Activated T-cell treated with anti-CD3 and anti-CD28 coated beads for 48 hours (primary cell): ENCODE measurements around the gene QARS1.

Experiments used
- DNase-seq: peaks from one replicate; pipeline ENCODE4 v3.0.0-alpha.2; 2020; ENCODE audit warnings: low read depth

QARS1 gene

GRCh38 chr3:49104427-49105291, at the start of gene QARS1:
TSS of gene QARS1 (minus strand) at chr3:49104757. CDS start at chr3:49104733, 24 bp downstream.
- peak; percentile 83 for DNase-seq

GRCh38 chr3:49153349-49153912, 48.9 kb upstream of the QARS1 start:
- no peak for DNase-seq

GRCh38 chr3:49151610-49152009, 47.1 kb upstream of the QARS1 start:
- DNase-seq = no peak

- DNase-seq = no peak
Measured at GRCh38 chr3:49148159-49148558, 43.6 kb upstream of the QARS1 start.

- no peak for DNase-seq
Measured at GRCh38 chr3:49140080-49140479, 35.5 kb upstream of the QARS1 start.

GRCh38 chr3:49135499-49135898, 30.9 kb upstream of the QARS1 start:
- DNase-seq = no peak

GRCh38 chr3:49134471-49135265, 30.1 kb upstream of the QARS1 start:
- no peak for DNase-seq

GRCh38 chr3:49133226-49133951, 28.8 kb upstream of the QARS1 start:
- DNase-seq = no peak

- no peak for DNase-seq
Measured at GRCh38 chr3:49132437-49133225, 28.1 kb upstream of the QARS1 start, which contains the start of gene LAMB2. TSS of gene LAMB2 (minus strand) at chr3:49133050. CDS start at chr3:49132867, 183 bp downstream.

GRCh38 chr3:49132073-49132436, 27.5 kb upstream of the QARS1 start:
- no peak for DNase-seq

- no peak for DNase-seq
Measured at GRCh38 chr3:49131576-49131975, 27.0 kb upstream of the QARS1 start.

- DNase-seq = no peak
Measured at GRCh38 chr3:49131040-49131439, 26.5 kb upstream of the QARS1 start.

GRCh38 chr3:49124991-49125670, 20.6 kb upstream of the QARS1 start:
- DNase-seq = no peak

GRCh38 chr3:49124203-49124602, 19.6 kb upstream of the QARS1 start:
- no peak for DNase-seq

- no peak for DNase-seq
Measured at GRCh38 chr3:49123687-49124086, 19.1 kb upstream of the QARS1 start.

- DNase-seq = no peak
Measured at GRCh38 chr3:49122886-49123545, 18.5 kb upstream of the QARS1 start.

- no peak for DNase-seq
Measured at GRCh38 chr3:49122451-49122850, 17.9 kb upstream of the QARS1 start.

GRCh38 chr3:49122022-49122421, 17.5 kb upstream of the QARS1 start:
- no peak for DNase-seq

GRCh38 chr3:49121132-49121736, 16.7 kb upstream of the QARS1 start:
- DNase-seq = no peak
